Suprapubic skin (tissue), 4 donors: ENCODE results near the gene NPAS2. TPM values are rescaled to one million over a fixed set of nuclear protein-coding genes. Genes with fewer than 3 reads are reported as not detected.

ENCODE experiments used
- DNase-seq, 2 donors: peaks; one replicate each; pipeline ENCODE4 v3.0.0-alpha.2; 2019; ENCODE audit warnings: low spot score in 2 of 2
- H3K27ac ChIP-seq: fragments of 200-600 bp; sonication (generic); one replicate; pipeline ENCODE4 v1.5.1; 2019
- H3K27me3 ChIP-seq: fragments of 200-600 bp; sonication (generic); one replicate; pipeline ENCODE4 v1.5.1; 2019
- H3K36me3 ChIP-seq: fragments of 200-600 bp; sonication (generic); one replicate; pipeline ENCODE4 v1.5.1; 2019
- H3K4me1 ChIP-seq: fragments of 200-600 bp; sonication (generic); one replicate; pipeline ENCODE4 v1.5.1; 2019
- H3K4me3 ChIP-seq: fragments of 200-600 bp; sonication (generic); one replicate; pipeline ENCODE4 v1.5.1; 2019; ENCODE audit warnings: mild to moderate bottlenecking
- H3K9me3 ChIP-seq: fragments of 200-600 bp; sonication (generic); one replicate; pipeline ENCODE4 v1.5.1; 2019
- CTCF ChIP-seq, 2 donors: fragments of 200-600 bp in 1 of 2; fragments of 450-650 bp in 1 of 2; sonication (generic) in 1 of 2; IDR thresholded peaks; one replicate each; pipeline ENCODE4 v1.5.1; 2016 to 2019; ENCODE audit warnings: antibody characterized with exemption in 2 of 2, mild to moderate bottlenecking in 1 of 2, moderate library complexity in 1 of 2
- EP300 ChIP-seq: sonication (generic); formaldehyde crosslinking; IDR thresholded peaks from one replicate; pipeline ENCODE4 v1.6.1; 2017; ENCODE audit warnings: antibody characterized with exemption
- POLR2A ChIP-seq, 2 donors: fragments of 450-650 bp; IDR thresholded peaks; one replicate each; pipeline ENCODE4 v1.6.1; 2017; ENCODE audit warnings: antibody characterized with exemption in 2 of 2, mild to moderate bottlenecking in 2 of 2, moderate library complexity in 2 of 2
- POLR2AphosphoS5 ChIP-seq, 3 donors: sonication (generic); formaldehyde crosslinking; IDR thresholded peaks; one replicate each; pipeline ENCODE4 v1.6.1; 2017; ENCODE audit warnings: antibody characterized with exemption in 3 of 3
- WGBS: methylation state at CpG from one replicate; pipeline ENCODE4 v1.1.5; 2018; 5-methylcytosine and 5-hydroxymethylcytosine counted together
- total RNA-seq, 4 donors: library from RNA; depleted of rRNA; stranded (reverse); fragments of >200 nt; gene quantifications; one replicate each; pipeline ENCODE4 v1.1.0, GENCODE V29; 2016

Gene NPAS2
- total RNA-seq, 4 donors from 2014 or later = 46.5 to 90.1 (median 62.9) TPM

DNA sequence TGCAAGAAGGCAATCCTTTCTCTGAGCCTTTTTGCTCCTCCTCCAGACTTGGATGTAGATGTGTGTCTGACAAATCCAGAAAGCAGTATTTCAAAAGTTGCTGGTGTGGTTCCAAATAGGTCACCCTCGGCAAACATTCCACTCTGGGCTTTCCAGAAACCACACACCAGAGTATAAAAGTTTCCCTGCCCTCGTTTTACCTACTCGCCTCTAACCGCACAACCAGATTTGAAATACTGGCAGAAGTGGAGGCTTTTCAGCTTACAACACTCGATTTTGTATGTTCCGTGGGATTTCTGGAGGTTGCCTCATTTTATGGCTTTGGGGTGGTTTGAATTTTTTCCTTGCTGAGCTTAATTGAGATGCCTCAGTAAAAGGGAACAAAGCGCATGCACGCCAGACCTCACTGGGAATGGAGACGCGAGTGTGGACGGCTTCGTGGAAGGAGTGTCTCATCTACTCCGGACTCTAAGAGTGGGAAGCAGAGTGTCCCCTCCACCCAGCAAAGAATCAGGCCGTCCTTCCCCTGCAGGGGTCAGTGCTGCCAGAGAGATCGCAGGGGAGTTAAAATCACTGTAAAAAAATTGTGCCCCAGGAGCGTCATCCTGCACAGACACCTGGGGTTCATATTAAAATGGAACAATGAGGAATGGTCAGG, 138.2 kb downstream of the NPAS2 start:
- H3K4me3 ChIP-seq = no peak overlapping the region
- no peaks in the 10 kb centered on the region for H3K27me3 ChIP-seq
- peaks cover 27% of the 10 kb centered on the region for H3K4me1 ChIP-seq
- H3K36me3 ChIP-seq = peaks cover 3% of the 10 kb centered on the region
- TF ChIP-seq EP300 (no peak), CTCF (IDR thresholded peaks at IDR 0.05) (no peak), POLR2A (IDR thresholded peaks at IDR 0.05) (no peak), POLR2AphosphoS5 (IDR thresholded peaks at IDR 0.05) (no peak)
- no peak for DNase-seq
- no peaks in the 10 kb centered on the region for H3K9me3 ChIP-seq
- H3K27ac ChIP-seq = no peak overlapping the region
- WGBS = 44% methylated on average over 16 of the region's 16 CpGs

DNA sequence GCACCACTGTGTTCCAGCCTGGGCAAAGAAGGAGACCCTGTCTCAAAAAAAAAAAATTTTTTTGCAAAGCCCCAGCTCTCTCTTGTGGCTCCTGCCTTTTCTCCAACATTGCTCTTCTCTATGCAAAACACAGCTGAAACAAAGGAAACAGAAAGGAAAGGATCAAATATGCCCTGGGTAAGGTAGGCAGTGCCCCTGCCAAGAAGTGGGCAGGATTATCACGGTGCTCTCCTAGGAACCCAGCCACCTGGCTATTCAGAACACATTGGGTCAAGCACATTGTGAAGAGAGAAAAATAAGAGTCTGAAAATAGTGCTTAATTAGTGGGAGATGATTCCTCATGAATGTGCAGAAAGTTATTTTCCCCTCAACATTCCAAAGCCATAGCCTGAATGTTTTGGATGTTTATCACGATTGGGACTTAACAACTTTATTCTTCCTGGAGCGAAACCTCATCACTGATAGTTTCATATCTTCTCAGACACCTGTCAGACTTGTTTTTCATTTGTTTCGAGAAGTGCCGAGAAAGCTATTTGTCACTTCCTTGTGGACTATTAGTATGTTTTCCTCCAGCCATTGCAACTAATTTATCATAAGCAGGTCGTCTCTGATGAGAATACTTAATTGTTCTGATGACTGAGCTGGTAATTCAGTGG, 139.4 kb downstream of the NPAS2 start:
- H3K27me3 ChIP-seq = no peaks in the 10 kb centered on the region
- TF ChIP-seq EP300 (no peak), CTCF (IDR thresholded peaks at IDR 0.05) (no peak), POLR2AphosphoS5 (IDR thresholded peaks at IDR 0.05) (no peak), POLR2A (IDR thresholded peaks at IDR 0.05) (no peak)
- peaks cover 27% of the 10 kb centered on the region for H3K4me1 ChIP-seq
- peaks cover 3% of the 10 kb centered on the region for H3K36me3 ChIP-seq
- no peak overlapping the region for H3K4me3 ChIP-seq
- no peaks in the 10 kb centered on the region for H3K9me3 ChIP-seq
- WGBS = 26% methylated on average over 6 of the region's 6 CpGs
- no peak overlapping the region for H3K27ac ChIP-seq
- no peak for DNase-seq

GRCh38 chr2:100960688-100961087, 140.7 kb downstream of the NPAS2 start:
- no peak overlapping the region for H3K4me3 ChIP-seq
- peaks cover 27% of the 10 kb centered on the region for H3K4me1 ChIP-seq
- no peaks in the 10 kb centered on the region for H3K9me3 ChIP-seq
- no peak for DNase-seq
- no peak overlapping the region for H3K27ac ChIP-seq
- H3K36me3 ChIP-seq = peaks cover 3% of the 10 kb centered on the region
- H3K27me3 ChIP-seq = no peaks in the 10 kb centered on the region
- TF ChIP-seq POLR2A (IDR thresholded peaks at IDR 0.05) = no peak
- no peak for TF ChIP-seq CTCF (IDR thresholded peaks at IDR 0.05)
- no peak for TF ChIP-seq EP300
- TF ChIP-seq POLR2AphosphoS5 (IDR thresholded peaks at IDR 0.05) = no peak
- 65% methylated on average over 3 of the region's 4 CpGs for WGBS

DNA sequence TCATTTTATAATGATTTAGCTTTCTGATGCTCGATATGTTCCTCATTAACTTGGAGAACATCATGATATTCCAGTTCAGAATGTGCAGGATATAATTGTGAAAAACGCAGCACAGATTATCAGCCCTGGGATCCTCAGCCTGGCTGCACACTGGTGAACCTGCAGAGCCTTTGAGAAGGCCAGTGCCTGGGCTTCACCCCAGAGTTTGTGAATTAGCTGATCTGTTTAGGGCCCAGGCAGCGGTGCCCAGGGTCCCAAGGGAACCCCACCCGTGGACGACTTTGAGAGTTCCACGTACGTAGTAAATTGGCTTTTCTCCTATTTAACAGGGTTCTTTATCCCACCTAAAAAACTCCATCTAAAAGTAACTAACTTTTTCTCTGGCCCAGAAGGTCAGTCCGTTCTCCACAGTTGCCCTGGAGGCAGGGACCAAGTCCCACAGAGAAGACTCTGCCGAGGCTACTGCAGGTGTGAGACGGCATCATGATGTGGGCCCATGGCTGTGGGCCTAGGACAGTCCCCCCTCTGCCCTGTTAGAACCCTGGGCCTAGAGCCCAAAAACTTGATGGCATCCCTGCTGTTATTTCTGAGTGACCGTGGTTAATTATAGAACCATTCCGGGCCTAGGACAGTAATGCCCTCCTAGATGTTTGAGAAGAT, 142.6 kb downstream of the NPAS2 start:
- no peaks in the 10 kb centered on the region for H3K9me3 ChIP-seq
- H3K27ac ChIP-seq = no peak overlapping the region
- peaks cover 1% of the 10 kb centered on the region for H3K36me3 ChIP-seq
- no peak for DNase-seq
- H3K27me3 ChIP-seq = no peaks in the 10 kb centered on the region
- H3K4me3 ChIP-seq = no peak overlapping the region
- TF ChIP-seq CTCF (IDR thresholded peaks at IDR 0.05) (no peak), EP300 (no peak), POLR2A (IDR thresholded peaks at IDR 0.05) (no peak), POLR2AphosphoS5 (IDR thresholded peaks at IDR 0.05) (no peak)
- peaks cover 23% of the 10 kb centered on the region for H3K4me1 ChIP-seq
- WGBS = 85% methylated on average over 12 of the region's 12 CpGs

DNA sequence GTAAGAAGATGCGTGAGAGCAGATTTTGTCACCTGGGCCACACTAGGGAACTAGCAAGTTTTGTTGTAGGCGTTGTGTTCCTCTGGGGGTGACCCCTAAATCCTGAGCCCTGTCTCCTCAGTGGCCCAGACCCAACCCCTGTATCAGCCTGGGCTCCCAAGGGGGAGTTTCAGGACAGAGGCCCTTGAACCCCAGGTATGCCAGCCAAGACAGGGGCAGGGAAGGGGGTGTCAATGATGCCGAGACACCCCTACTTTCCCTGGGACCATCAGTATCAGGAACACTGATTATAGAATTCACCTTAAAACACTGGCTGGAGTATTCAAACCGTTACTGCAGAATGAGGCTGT, 143.1 kb downstream of the NPAS2 start:
- peaks cover 6% of the 10 kb centered on the region for H3K36me3 ChIP-seq
- 92% methylated on average over 3 of the region's 4 CpGs for WGBS
- peaks cover 18% of the 10 kb centered on the region for H3K4me1 ChIP-seq

More for the DNA sequence above, 143.1 kb downstream of the NPAS2 start:
- Histone ChIP-seq H3K9me3 (no peaks in the 10 kb centered on the region), H3K4me3 (no peak overlapping the region), H3K27ac (no peak overlapping the region), H3K27me3 (no peaks in the 10 kb centered on the region)
- TF ChIP-seq POLR2AphosphoS5 (IDR thresholded peaks at IDR 0.05) = no peak
- no peak for TF ChIP-seq CTCF (IDR thresholded peaks at IDR 0.05)
- TF ChIP-seq POLR2A (IDR thresholded peaks at IDR 0.05) = no peak
- TF ChIP-seq EP300 = no peak
- DNase-seq = no peak
